Activated CD4-positive, alpha-beta T cell treated with anti-CD3 and anti-CD28 coated beads, Interleukin-2, amount 50 U/mL, for 1 hour (primary cell): ENCODE measurements around the gene RNF115.
"Not testable (repeated sequence)": the region's sequence is repeated elsewhere in the genome, so short reads cannot be mapped to it uniquely, and the experiment has no call there.

Experiments used
- DNase-seq: peaks from one replicate; pipeline ENCODE4 v3.0.0-alpha.2; 2020

RNF115 gene

GRCh38 chr1:145826030-145826429 is 2.1 kb upstream of the RNF115 start:
- no peak for DNase-seq

GRCh38 chr1:145824499-145824842 is 576 bp upstream of the RNF115 start:
- no peak for DNase-seq

GRCh38 chr1:145822779-145823331 is 1.0 kb downstream of the RNF115 start:
- DNase-seq = not testable (repeated sequence)

- not testable (repeated sequence) for DNase-seq
Observed at GRCh38 chr1:145818095-145818494, 5.8 kb downstream of the RNF115 start.

GRCh38 chr1:145812977-145813810 is 10.7 kb downstream of the RNF115 start:
- DNase-seq = not testable (repeated sequence)

GRCh38 chr1:145806844-145807243 is 17.1 kb downstream of the RNF115 start:
- no peak for DNase-seq

- DNase-seq = no peak
Observed at GRCh38 chr1:145806408-145806807, 17.5 kb downstream of the RNF115 start.

GRCh38 chr1:145805057-145805456 is 18.8 kb downstream of the RNF115 start:
- no peak for DNase-seq

GRCh38 chr1:145804235-145805045 is 19.5 kb downstream of the RNF115 start:
- no peak for DNase-seq

- no peak for DNase-seq
Observed at GRCh38 chr1:145799806-145800205, 24.1 kb downstream of the RNF115 start.

- DNase-seq = no peak
Observed at GRCh38 chr1:145796753-145797152, 27.1 kb downstream of the RNF115 start.

GRCh38 chr1:145795257-145795881 is 28.5 kb downstream of the RNF115 start:
- DNase-seq = no peak

GRCh38 chr1:145792484-145792883 is 31.4 kb downstream of the RNF115 start:
- DNase-seq = no peak

- not testable (repeated sequence) for DNase-seq
Observed at GRCh38 chr1:145791860-145792259, 32.0 kb downstream of the RNF115 start.

- DNase-seq = no peak
Observed at GRCh38 chr1:145788580-145788979, 35.3 kb downstream of the RNF115 start.

GRCh38 chr1:145786271-145786670 is 37.6 kb downstream of the RNF115 start:
- DNase-seq = no peak

- no peak for DNase-seq
Observed at GRCh38 chr1:145785547-145785946, 38.3 kb downstream of the RNF115 start.

GRCh38 chr1:145784409-145784808 is 39.5 kb downstream of the RNF115 start:
- no peak for DNase-seq

GRCh38 chr1:145782272-145783099 is 41.4 kb downstream of the RNF115 start:
- DNase-seq = no peak

- DNase-seq = no peak
Observed at GRCh38 chr1:145778146-145778540, 45.8 kb downstream of the RNF115 start.

- DNase-seq = no peak
Observed at GRCh38 chr1:145777357-145778145, 46.3 kb downstream of the RNF115 start.

- no peak for DNase-seq
Observed at GRCh38 chr1:145773423-145773822, 50.5 kb downstream of the RNF115 start.
